Activated CD8-positive, alpha-beta T cell treated with anti-CD3 and anti-CD28 coated beads for 36 hours (primary cell): ENCODE measurements around the gene LRRC4C. TPM values are rescaled to one million over a fixed set of nuclear protein-coding genes. Genes with fewer than 3 reads are reported as not detected.

Experiments used
- ATAC-seq: fragments of 200-7000 bp; cut with Tn5 transposase; one replicate; pipeline ENCODE4 v1.10.0; 2021; ENCODE audit warnings: mild to moderate bottlenecking, moderate library complexity
- CTCF ChIA-PET: fragments of 350-600 bp; sonication (Branson Sonifier 250); formaldehyde crosslinking; loops from one replicate; lab custom pipeline; 2021; ENCODE audit warnings: antibody characterized with exemption; lab: Charles Lee
- POLR2A ChIA-PET: fragments of 350-600 bp; sonication (Branson Sonifier 250); formaldehyde crosslinking; loops from one replicate; lab custom pipeline; 2021; ENCODE audit warnings: antibody characterized with exemption; lab: Charles Lee
- DNase-seq: peaks from one replicate; pipeline ENCODE4 v3.0.0-alpha.2; 2020
- H3K27ac Mint-ChIP-seq: one replicate; pipeline ENCODE4 v1.8.0; 2021; ENCODE audit warnings: mild to moderate bottlenecking, mixed read lengths
- H3K27me3 Mint-ChIP-seq: one replicate; pipeline ENCODE4 v1.8.0; 2021; ENCODE audit warnings: mixed read lengths
- H3K36me3 Mint-ChIP-seq: one replicate; pipeline ENCODE4 v1.8.0; 2021; ENCODE audit warnings: low read depth, mixed read lengths
- H3K4me1 Mint-ChIP-seq: one replicate; pipeline ENCODE4 v1.8.0; 2021; ENCODE audit warnings: low read depth, mixed read lengths
- H3K4me3 Mint-ChIP-seq: one replicate; pipeline ENCODE4 v1.8.0; 2021; ENCODE audit warnings: mild to moderate bottlenecking, moderate library complexity, mixed read lengths
- H3K9me3 Mint-ChIP-seq: one replicate; pipeline ENCODE4 v1.8.0; 2021; ENCODE audit warnings: mixed read lengths
- intact Hi-C: fragments of 100-400 bp; cut with micrococcal nuclease; formaldehyde crosslinking; loops from one replicate; pipeline ENCODE4 v1.10.0; 2022
- total RNA-seq, 2 experiments: library from RNA; stranded (reverse); gene quantifications; one replicate each; pipeline ENCODE4 v1.2.3, GENCODE V29; 2021
- TF ChIP-seq, protein P1 (sequence below): fragments of 200-600 bp; IDR thresholded peaks from one replicate; pipeline ENCODE4 v1.8.0; 2022; ENCODE audit warnings: antibody characterized with exemption, mild to moderate bottlenecking

LRRC4C gene
- total RNA-seq, 2 experiments from 2014 or later: not detected

DNA sequence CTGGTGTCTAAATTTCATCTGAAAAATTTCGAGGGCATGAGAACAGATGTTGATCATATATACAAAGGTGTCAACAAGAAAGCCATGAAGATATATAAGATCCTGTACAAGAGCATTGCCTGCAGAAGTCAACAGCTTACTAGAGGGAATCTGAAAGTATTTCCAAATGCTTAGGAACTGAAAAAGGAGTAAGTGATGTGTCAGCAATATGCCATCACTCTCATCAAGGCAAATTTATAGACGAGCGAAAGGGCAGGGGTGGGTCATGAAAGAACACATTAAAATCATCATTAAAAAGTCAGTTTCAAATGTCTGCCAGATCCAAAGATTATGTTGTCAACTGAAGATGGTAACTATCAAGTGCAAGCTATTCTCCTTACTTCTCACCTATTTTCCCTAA, 1299.0 kb downstream of the LRRC4C start:
- intact Hi-C loops: no loop called here
- no peaks in the 10 kb centered on the region for H3K4me1 Mint-ChIP-seq
- peaks cover 24% of the 10 kb centered on the region for H3K9me3 Mint-ChIP-seq
- H3K4me3 Mint-ChIP-seq: no peak overlapping the region
- ATAC-seq: no peak
- CTCF ChIA-PET: no interaction called here
- no peak overlapping the region for H3K27ac Mint-ChIP-seq
- DNase-seq: no peak
- TF ChIP-seq, protein P1, sequence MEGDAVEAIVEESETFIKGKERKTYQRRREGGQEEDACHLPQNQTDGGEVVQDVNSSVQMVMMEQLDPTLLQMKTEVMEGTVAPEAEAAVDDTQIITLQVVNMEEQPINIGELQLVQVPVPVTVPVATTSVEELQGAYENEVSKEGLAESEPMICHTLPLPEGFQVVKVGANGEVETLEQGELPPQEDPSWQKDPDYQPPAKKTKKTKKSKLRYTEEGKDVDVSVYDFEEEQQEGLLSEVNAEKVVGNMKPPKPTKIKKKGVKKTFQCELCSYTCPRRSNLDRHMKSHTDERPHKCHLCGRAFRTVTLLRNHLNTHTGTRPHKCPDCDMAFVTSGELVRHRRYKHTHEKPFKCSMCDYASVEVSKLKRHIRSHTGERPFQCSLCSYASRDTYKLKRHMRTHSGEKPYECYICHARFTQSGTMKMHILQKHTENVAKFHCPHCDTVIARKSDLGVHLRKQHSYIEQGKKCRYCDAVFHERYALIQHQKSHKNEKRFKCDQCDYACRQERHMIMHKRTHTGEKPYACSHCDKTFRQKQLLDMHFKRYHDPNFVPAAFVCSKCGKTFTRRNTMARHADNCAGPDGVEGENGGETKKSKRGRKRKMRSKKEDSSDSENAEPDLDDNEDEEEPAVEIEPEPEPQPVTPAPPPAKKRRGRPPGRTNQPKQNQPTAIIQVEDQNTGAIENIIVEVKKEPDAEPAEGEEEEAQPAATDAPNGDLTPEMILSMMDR: no peak
- POLR2A ChIA-PET: no interaction called here
- no peaks in the 10 kb centered on the region for H3K27me3 Mint-ChIP-seq
- H3K36me3 Mint-ChIP-seq: no peaks in the 10 kb centered on the region

DNA sequence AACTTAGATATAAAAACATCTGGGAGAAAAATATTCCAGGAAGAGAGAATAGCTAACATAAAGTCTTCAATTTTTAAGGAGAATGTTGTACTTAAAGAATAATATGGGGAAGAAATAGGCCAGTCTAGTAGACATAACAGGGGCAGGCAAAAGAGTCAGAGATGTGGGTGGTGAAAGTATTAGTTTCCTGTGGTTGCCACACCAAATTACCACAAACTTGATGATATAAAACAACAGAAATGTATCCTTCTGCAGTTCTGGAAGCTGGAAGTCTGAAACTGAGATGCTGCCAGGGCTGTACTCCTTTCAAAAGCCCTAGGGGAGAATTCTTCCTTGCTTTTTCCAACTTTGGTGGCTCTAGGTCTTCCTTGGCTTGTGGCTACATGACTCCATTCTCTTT, 1309.7 kb downstream of the LRRC4C start:
- ChIA-PET POLR2A (no interaction called here), CTCF (no interaction called here)
- H3K27me3 Mint-ChIP-seq: no peaks in the 10 kb centered on the region
- ATAC-seq (no peak), DNase-seq (no peak)
- intact Hi-C loops: no loop called here
- no peaks in the 10 kb centered on the region for H3K36me3 Mint-ChIP-seq
- no peak overlapping the region for H3K27ac Mint-ChIP-seq
- H3K4me1 Mint-ChIP-seq: no peaks in the 10 kb centered on the region
- H3K9me3 Mint-ChIP-seq: peaks cover 9% of the 10 kb centered on the region
- TF ChIP-seq, protein P1: no peak
- H3K4me3 Mint-ChIP-seq: no peak overlapping the region

DNA sequence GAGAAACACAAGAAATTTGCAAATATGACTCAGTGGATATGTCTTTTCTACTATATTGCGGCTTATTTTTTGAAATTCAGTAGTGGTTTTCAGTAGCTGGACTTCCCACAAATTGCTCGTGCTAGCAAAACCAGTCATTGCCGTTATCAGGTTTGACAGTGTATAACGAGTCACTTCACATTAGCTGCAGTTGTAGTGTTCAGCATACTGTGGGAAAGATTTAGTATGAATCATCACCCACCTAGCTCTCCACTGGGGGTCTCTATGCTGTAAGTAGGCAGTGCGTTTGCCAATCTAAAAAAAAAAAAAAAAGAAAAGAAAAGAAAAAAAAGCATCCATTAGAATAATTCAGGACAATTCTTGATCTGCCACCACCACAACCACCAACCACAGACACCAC, 1318.9 kb downstream of the LRRC4C start:
- no peak for ATAC-seq
- Mint-ChIP-seq H3K4me1 (no peaks in the 10 kb centered on the region), H3K27ac (no peak overlapping the region), H3K4me3 (no peak overlapping the region), H3K27me3 (no peaks in the 10 kb centered on the region), H3K36me3 (no peaks in the 10 kb centered on the region), H3K9me3 (peaks cover 9% of the 10 kb centered on the region)
- TF ChIP-seq, protein P1: no peak
- intact Hi-C loops: no loop called here
- CTCF ChIA-PET: no interaction called here
- POLR2A ChIA-PET: no interaction called here
- DNase-seq: no peak

DNA sequence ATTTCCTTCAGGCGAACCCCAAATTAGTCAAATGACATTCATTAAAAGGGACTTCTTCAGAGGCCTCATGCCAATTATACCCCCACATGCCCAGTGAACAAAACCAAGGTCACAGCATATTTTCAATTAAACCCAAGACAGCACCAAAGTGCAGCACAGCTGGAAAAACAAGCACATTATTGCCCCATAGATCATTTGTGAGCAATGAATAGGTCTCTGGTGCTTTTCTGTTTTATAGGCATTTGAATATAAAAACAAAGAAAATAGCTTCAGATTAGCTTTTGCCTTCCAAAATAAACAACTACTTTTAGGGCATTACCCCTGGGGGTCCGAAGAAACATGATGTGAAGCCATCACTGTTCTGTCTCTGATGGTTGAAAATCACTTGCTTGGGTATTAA, 1319.9 kb downstream of the LRRC4C start:
- Mint-ChIP-seq H3K27ac (no peak overlapping the region), H3K4me3 (no peak overlapping the region), H3K27me3 (no peaks in the 10 kb centered on the region), H3K4me1 (no peaks in the 10 kb centered on the region), H3K36me3 (no peaks in the 10 kb centered on the region), H3K9me3 (peaks cover 9% of the 10 kb centered on the region)
- ATAC-seq (no peak), DNase-seq (no peak)
- ChIA-PET POLR2A (no interaction called here), CTCF (no interaction called here)
- intact Hi-C loops: no loop called here
- TF ChIP-seq, protein P1: no peak

DNA sequence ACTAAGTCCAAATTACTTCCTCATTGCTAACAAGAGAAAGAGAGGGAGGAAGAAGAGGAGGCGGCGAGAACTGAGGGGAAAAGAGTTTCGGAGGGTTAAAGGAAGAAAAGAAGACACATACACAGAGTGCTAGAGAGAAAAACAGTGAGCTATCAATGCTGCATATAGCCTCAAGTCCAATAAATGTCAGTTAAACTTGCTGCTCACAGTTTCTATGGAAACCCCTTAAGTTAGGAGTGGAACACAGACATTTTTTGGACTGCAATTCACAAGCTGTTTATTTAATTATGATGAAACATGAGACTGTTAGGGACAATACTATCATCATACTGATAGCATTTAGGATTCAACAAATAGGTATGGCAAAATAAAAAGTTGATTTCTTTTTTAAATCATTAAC, 1320.4 kb downstream of the LRRC4C start:
- ChIA-PET POLR2A (no interaction called here), CTCF (no interaction called here)
- no peaks in the 10 kb centered on the region for H3K4me1 Mint-ChIP-seq
- H3K4me3 Mint-ChIP-seq: no peak overlapping the region
- intact Hi-C loops: no loop called here
- TF ChIP-seq, protein P1: no peak
- no peaks in the 10 kb centered on the region for H3K27me3 Mint-ChIP-seq
- H3K27ac Mint-ChIP-seq: no peak overlapping the region
- H3K36me3 Mint-ChIP-seq: no peaks in the 10 kb centered on the region
- ATAC-seq: no peak
- DNase-seq: no peak
- peaks cover 9% of the 10 kb centered on the region for H3K9me3 Mint-ChIP-seq
